ENCODE data around the gene CRY2.

GRCh38 chr11:45917623-45918330 lies 70.5 kb downstream of the CRY2 start, which contains the start of gene PEX16:
- TF ChIP-seq POLR2A (IDR thresholded peaks at IDR 0.05), result peak; percentile 68
- TF ChIP-seq CTCF (IDR thresholded peaks at IDR 0.05), result no peak
